A549 (cell line): ENCODE measurements around the gene EGFL7. TPM values are rescaled to one million over a fixed set of nuclear protein-coding genes. Genes with fewer than 3 reads are reported as not detected.

Experiments used
- ATAC-seq, 2 experiments: fragments of 200-7000 bp in 1 of 2; fragments of >200 bp in 1 of 2; cut with Nextera tagmentation in 1 of 2; cut with Tn5 transposase in 1 of 2; 3 replicates each; pipeline versions ENCODE4 v1.8.0 to v1.9.1; 2018 to 2020; ENCODE audit warnings: mild to moderate bottlenecking in 1 of 2, moderate library complexity in 1 of 2
- CTCF ChIA-PET: fragments of 300-600 bp; sonication (Branson Sonifier 250); formaldehyde crosslinking; extraction: SDS; loops from one replicate; lab custom pipeline; 2021; ENCODE audit warnings: antibody characterized with exemption, inconsistent platforms; lab: Yijun Ruan, JAX
- POLR2A ChIA-PET: fragments of 350-600 bp; formaldehyde crosslinking; extraction: SDS; loops from one replicate; lab custom pipeline; 2021; ENCODE audit warnings: antibody characterized with exemption, inconsistent platforms; lab: Yijun Ruan, JAX
- DNase-seq, 2 experiments: peaks; one replicate each; pipeline versions ENCODE4 v3.0.0 to v3.0.0-alpha.2; 2011 to 2016; ENCODE audit warnings: low read depth in 1 of 2, low spot score in 1 of 2
- FAIRE-seq: peaks from 2 replicates; lab custom pipeline; 2011; peaks lifted over from hg19 to GRCh38; lab: Jason Lieb, UNC
- H3K27ac ChIP-seq, 2 experiments: fragments of >200 bp; sonication (Bioruptor Twin); formaldehyde crosslinking; 3 replicates each; pipeline ENCODE4 v1.5.1; 2016 to 2017
- H3K4me1 ChIP-seq: fragments of >200 bp; sonication (Bioruptor Twin); formaldehyde crosslinking; 3 replicates; pipeline ENCODE4 v1.6.1; 2016
- H3K4me2 ChIP-seq: fragments of >200 bp; sonication (Bioruptor Twin); formaldehyde crosslinking; 3 replicates; pipeline ENCODE4 v1.6.1; 2016
- H3K4me3 ChIP-seq: fragments of >200 bp; sonication (Bioruptor Twin); formaldehyde crosslinking; 3 replicates; pipeline ENCODE4 v1.5.1; 2016
- H3K9me3 ChIP-seq: fragments of >200 bp; sonication (Bioruptor Twin); formaldehyde crosslinking; 3 replicates; pipeline ENCODE4 v1.6.1; 2016
- BHLHE40 ChIP-seq: IDR thresholded peaks from 2 replicates; pipeline ENCODE4 v1.6.1; 2012; ENCODE audit warnings: low read depth, low read length, inconsistent platforms
- CBX2 ChIP-seq: fragments of 200-600 bp; sonication (generic); IDR thresholded peaks from 2 replicates; pipeline ENCODE4 v1.6.1; 2016; ENCODE audit warnings: low read depth, mild to moderate bottlenecking, borderline replicate concordance
- CBX8 ChIP-seq: fragments of 200-600 bp; sonication (generic); IDR thresholded peaks from 2 replicates; pipeline ENCODE4 v1.6.1; 2016
- CHD4 ChIP-seq: fragments of 200-600 bp; sonication (generic); IDR thresholded peaks from 2 replicates; pipeline ENCODE4 v1.6.1; 2016; ENCODE audit warnings: antibody characterized with exemption, mild to moderate bottlenecking, borderline replicate concordance
- EHF ChIP-seq: fragments of 250-450 bp; sonication (Bioruptor Pico); IDR thresholded peaks from 2 replicates; pipeline ENCODE4 v1.5.0; 2020; ENCODE audit warnings: mild to moderate bottlenecking
- EP300 ChIP-seq, 2 experiments: fragments of >200 bp; sonication (Bioruptor Twin); formaldehyde crosslinking; IDR thresholded peaks; 2 replicates in 1 of 2; 3 replicates in 1 of 2; pipeline ENCODE4 v1.6.1; 2016 to 2017
- ESRRA ChIP-seq: fragments of 150-350 bp; IDR thresholded peaks from 2 replicates; pipeline ENCODE4 v1.6.1; 2014; ENCODE audit warnings: mild to moderate bottlenecking, low read length, borderline replicate concordance
- FOSB ChIP-seq: fragments of 250-450 bp; sonication (Bioruptor Pico); IDR thresholded peaks from 2 replicates; pipeline ENCODE4 v1.5.0; 2020; ENCODE audit warnings: mild to moderate bottlenecking, moderate library complexity
- FOXS1 ChIP-seq: fragments of 250-450 bp; sonication (Bioruptor Pico); IDR thresholded peaks from 2 replicates; pipeline ENCODE4 v1.5.0; 2020; ENCODE audit warnings: mild to moderate bottlenecking, moderate library complexity
- GATA3 ChIP-seq: IDR thresholded peaks from 2 replicates; pipeline ENCODE4 v1.6.1; 2012; ENCODE audit warnings: borderline replicate concordance
- HDAC2 ChIP-seq: fragments of 200-600 bp; sonication (generic); IDR thresholded peaks from 2 replicates; pipeline ENCODE4 v1.6.1; 2016
- HEYL ChIP-seq: fragments of 250-450 bp; sonication (Bioruptor Pico); IDR thresholded peaks from 2 replicates; pipeline ENCODE4 v1.8.0; 2021; ENCODE audit warnings: mild to moderate bottlenecking, moderate library complexity
- HOXA7 ChIP-seq: fragments of 250-450 bp; sonication (Bioruptor Pico); IDR thresholded peaks from 2 replicates; pipeline ENCODE4 v1.5.0; 2020; ENCODE audit warnings: mild to moderate bottlenecking, moderate library complexity
- HOXB13 ChIP-seq: fragments of 250-450 bp; sonication (Bioruptor Pico); IDR thresholded peaks from 2 replicates; pipeline ENCODE4 v1.5.0; 2020; ENCODE audit warnings: low read depth, mild to moderate bottlenecking, moderate library complexity
- JUN ChIP-seq, 2 experiments: fragments of >200 bp; sonication (Bioruptor Twin); formaldehyde crosslinking; IDR thresholded peaks; 2 replicates in 1 of 2; 3 replicates in 1 of 2; pipeline ENCODE4 v1.6.1; 2016 to 2017
- JUNB ChIP-seq: fragments of >200 bp; sonication (Bioruptor Twin); formaldehyde crosslinking; IDR thresholded peaks from 2 replicates; pipeline ENCODE4 v1.6.1; 2016
- KDM5A ChIP-seq: fragments of 200-600 bp; sonication (generic); IDR thresholded peaks from 2 replicates; pipeline ENCODE4 v1.6.1; 2016; ENCODE audit warnings: antibody characterized with exemption, mild to moderate bottlenecking
- MAZ ChIP-seq: fragments of 150-350 bp; IDR thresholded peaks from 2 replicates; pipeline ENCODE4 v1.6.1; 2014; ENCODE audit warnings: antibody characterized with exemption, low read depth, low read length, borderline replicate concordance
- MYC ChIP-seq: IDR thresholded peaks from 2 replicates; pipeline ENCODE4 v1.6.1; 2012; ENCODE audit warnings: mild to moderate bottlenecking, inconsistent platforms, low read length, improper control_type of control experiment, borderline replicate concordance
- NFE2L2 ChIP-seq: fragments of 150-350 bp; conservative IDR thresholded peaks from 2 replicates; pipeline ENCODE4 v1.6.1; 2014; ENCODE audit warnings: low read length
- NPAS2 ChIP-seq: fragments of 250-450 bp; sonication (Bioruptor Pico); IDR thresholded peaks from 2 replicates; pipeline ENCODE4 v1.8.0; 2022; ENCODE audit warnings: mild to moderate bottlenecking, moderate library complexity, borderline replicate concordance
- NR3C1 ChIP-seq: fragments of >200 bp; sonication (Bioruptor Twin); formaldehyde crosslinking; IDR thresholded peaks from 3 replicates; pipeline ENCODE4 v1.6.1; 2017
- POLR2A ChIP-seq: IDR thresholded peaks from 2 replicates; pipeline ENCODE4 v1.6.1; 2012; ENCODE audit warnings: mild to moderate bottlenecking, low read length
- POLR2AphosphoS2 ChIP-seq: conservative IDR thresholded peaks from 2 replicates; pipeline ENCODE4 v1.6.1; 2012; ENCODE audit warnings: low read length, improper control_type of control experiment, inconsistent platforms
- RAD21 ChIP-seq, 2 experiments: fragments of >200 bp in 1 of 2; sonication (Bioruptor Twin) in 1 of 2; formaldehyde crosslinking in 1 of 2; IDR thresholded peaks in 1 of 2; conservative IDR thresholded peaks in 1 of 2; 2 replicates in 1 of 2; 3 replicates in 1 of 2; pipeline ENCODE4 v1.6.1; 2012 to 2018; ENCODE audit warnings: inconsistent platforms in 1 of 2
- RARB ChIP-seq: fragments of 250-450 bp; sonication (Bioruptor Pico); IDR thresholded peaks from 2 replicates; pipeline ENCODE4 v1.8.0; 2021; ENCODE audit warnings: mild to moderate bottlenecking, moderate library complexity
- RCOR1 ChIP-seq: fragments of 150-350 bp; IDR thresholded peaks from 2 replicates; pipeline ENCODE4 v1.6.1; 2014; ENCODE audit warnings: antibody characterized with exemption, low read length, low read depth
- RFX5 ChIP-seq: fragments of 450-650 bp; IDR thresholded peaks from 2 replicates; pipeline ENCODE4 v1.7.1; 2014; ENCODE audit warnings: antibody characterized with exemption, mild to moderate bottlenecking, moderate library complexity
- ZFP36 ChIP-seq: fragments of 450-650 bp; IDR thresholded peaks from 2 replicates; pipeline ENCODE4 v1.6.1; 2014; ENCODE audit warnings: borderline replicate concordance; ENCODE audit not compliant: partially characterized antibody
- ZNF302 ChIP-seq: fragments of 250-450 bp; sonication (Bioruptor Pico); IDR thresholded peaks from 2 replicates; pipeline ENCODE4 v1.9.0; 2021; ENCODE audit warnings: inconsistent platforms, mild to moderate bottlenecking, moderate library complexity
- ZSCAN20 ChIP-seq: fragments of 250-450 bp; sonication (Bioruptor Pico); IDR thresholded peaks from 2 replicates; pipeline ENCODE4 v1.8.0; 2022; ENCODE audit warnings: mild to moderate bottlenecking, moderate library complexity
- WGBS: methylation state at CpG from one replicate; pipeline ENCODE4 v1.1.6; 2017; ENCODE audit errors: missing lambda C conversion rate; 5-methylcytosine and 5-hydroxymethylcytosine counted together
- polyA plus RNA-seq, 4 experiments: library from polyadenylated mRNA; depleted of rRNA in 3 of 4; stranded (reverse); fragments of >200 nt; fragmentation: RNase III in 1 of 4; extraction: RNeasy Plus Mini Kit Qiagen cat#74134 plus additional on column Dnase treatment in 1 of 4; gene quantifications; 2 replicates in 3 of 4; 3 replicates in 1 of 4; pipeline ENCODE4 v1.2.3, GENCODE V29; 2011 to 2017
- TF ChIP-seq, protein P1 (sequence below): fragments of >200 bp; sonication (Bioruptor Twin); formaldehyde crosslinking; IDR thresholded peaks from 3 replicates; pipeline ENCODE4 v1.6.1; 2016
- TF ChIP-seq, protein P2 (sequence below): IDR thresholded peaks from 2 replicates; pipeline ENCODE4 v1.6.1; 2012
- TF ChIP-seq, protein P3 (sequence below): fragments of 250-450 bp; sonication (Bioruptor Pico); IDR thresholded peaks from 2 replicates; pipeline ENCODE4 v1.5.0; 2020; ENCODE audit warnings: low read depth, mild to moderate bottlenecking, moderate library complexity
- TF ChIP-seq, protein P4 (sequence below): IDR thresholded peaks from 2 replicates; pipeline ENCODE4 v1.6.1; 2012; ENCODE audit warnings: low read depth, borderline replicate concordance
- TF ChIP-seq, protein P5 (sequence below): IDR thresholded peaks from 2 replicates; pipeline ENCODE4 v1.6.1; 2012

EGFL7 gene
- polyA plus RNA-seq, 2 of the 4 experiments (the other 2 are of a cell fraction), result 19.9 to 34.4 TPM

DNA sequence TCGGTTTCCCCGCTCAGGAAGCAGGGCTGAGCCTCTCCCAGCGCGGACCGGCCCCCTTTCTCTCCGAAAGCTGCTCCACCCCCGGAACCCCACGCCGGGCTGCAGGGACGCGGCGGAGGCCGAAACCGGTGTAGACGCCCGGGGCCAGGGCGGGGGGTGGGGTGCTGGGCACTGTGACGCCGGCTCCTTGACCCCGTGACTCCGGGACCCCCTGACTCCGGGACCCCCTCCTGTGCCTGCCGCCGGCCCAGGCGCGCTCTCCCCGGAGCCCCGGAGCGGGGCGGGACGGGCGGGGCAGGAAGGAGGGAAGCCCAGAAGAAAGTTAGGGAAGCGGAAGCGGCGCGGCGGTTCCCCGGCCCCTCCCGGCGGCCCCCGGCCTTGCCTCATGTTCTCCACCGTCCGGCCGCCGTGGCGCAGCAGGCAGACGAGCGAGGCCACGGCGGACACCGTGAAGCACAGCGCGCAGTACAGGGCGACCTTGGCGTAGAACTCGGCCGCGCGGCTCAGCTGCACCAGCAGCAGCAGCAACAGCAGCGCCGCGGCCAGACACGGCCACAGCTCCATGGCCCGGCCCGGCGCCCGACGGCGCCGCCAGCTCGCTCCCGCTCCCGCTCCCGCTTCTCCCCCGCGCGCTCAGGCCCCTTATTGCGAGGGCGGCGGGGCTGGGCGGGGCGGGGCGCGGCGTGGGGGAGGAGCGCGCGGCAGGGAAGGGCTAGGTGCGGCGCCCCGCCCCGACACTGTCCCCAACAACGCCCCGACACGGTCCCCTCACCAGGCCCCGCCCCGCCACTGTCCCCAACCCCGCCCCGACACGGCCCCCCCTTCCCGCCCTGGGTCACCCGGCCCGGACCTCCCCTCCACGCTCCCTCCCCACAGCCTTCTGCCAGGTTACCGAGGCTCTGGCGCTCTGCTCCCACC, 24.3 kb downstream of the EGFL7 start, which contains the start of gene AGPAT2:
AGPAT2 (minus strand) TSS at position 664 of the 918 bp plus-strand sequence; CDS start at position 564, 100 bp downstream.
- Histone ChIP-seq H3K27ac (peak within 1 kb of the TSS; percentile 85 to 96), H3K9me3 (no peaks in the 10 kb centered on the region), H3K4me1 (peaks cover 34% of the 10 kb centered on the region), H3K4me2 (peak within 1 kb of the TSS; percentile 100), H3K4me3 (peak within 1 kb of the TSS; percentile 72)
- TF ChIP-seq ZSCAN20, result no peak
- TF ChIP-seq NPAS2, result no peak
- TF ChIP-seq NFE2L2, result no peak
- no peak for TF ChIP-seq POLR2AphosphoS2
- no peak for TF ChIP-seq JUNB
- TF ChIP-seq, protein P1, sequence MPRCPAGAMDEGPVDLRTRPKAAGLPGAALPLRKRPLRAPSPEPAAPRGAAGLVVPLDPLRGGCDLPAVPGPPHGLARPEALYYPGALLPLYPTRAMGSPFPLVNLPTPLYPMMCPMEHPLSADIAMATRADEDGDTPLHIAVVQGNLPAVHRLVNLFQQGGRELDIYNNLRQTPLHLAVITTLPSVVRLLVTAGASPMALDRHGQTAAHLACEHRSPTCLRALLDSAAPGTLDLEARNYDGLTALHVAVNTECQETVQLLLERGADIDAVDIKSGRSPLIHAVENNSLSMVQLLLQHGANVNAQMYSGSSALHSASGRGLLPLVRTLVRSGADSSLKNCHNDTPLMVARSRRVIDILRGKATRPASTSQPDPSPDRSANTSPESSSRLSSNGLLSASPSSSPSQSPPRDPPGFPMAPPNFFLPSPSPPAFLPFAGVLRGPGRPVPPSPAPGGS, result peak; percentile 71; the same call in 1 of the 3 replicates
- TF ChIP-seq MYC, result no peak
- no peak for TF ChIP-seq RARB (CRISPR knock-in tag)
- TF ChIP-seq ZNF302 (CRISPR knock-in tag), result no peak
- no peak for TF ChIP-seq FOXS1 (CRISPR knock-in tag)
- no peak for TF ChIP-seq CBX2
- TF ChIP-seq HOXB13, result no peak
- TF ChIP-seq, protein P2, sequence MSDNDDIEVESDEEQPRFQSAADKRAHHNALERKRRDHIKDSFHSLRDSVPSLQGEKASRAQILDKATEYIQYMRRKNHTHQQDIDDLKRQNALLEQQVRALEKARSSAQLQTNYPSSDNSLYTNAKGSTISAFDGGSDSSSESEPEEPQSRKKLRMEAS, result peak; percentile 63; the same call in 1 of the 2 replicates
- no peak for TF ChIP-seq CHD4
- TF ChIP-seq HOXA7, result no peak
- TF ChIP-seq RFX5, result no peak
- no peak for TF ChIP-seq GATA3
- TF ChIP-seq, protein P3, sequence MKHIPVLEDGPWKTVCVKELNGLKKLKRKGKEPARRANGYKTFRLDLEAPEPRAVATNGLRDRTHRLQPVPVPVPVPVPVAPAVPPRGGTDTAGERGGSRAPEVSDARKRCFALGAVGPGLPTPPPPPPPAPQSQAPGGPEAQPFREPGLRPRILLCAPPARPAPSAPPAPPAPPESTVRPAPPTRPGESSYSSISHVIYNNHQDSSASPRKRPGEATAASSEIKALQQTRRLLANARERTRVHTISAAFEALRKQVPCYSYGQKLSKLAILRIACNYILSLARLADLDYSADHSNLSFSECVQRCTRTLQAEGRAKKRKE (CRISPR knock-in tag), result no peak
- TF ChIP-seq FOSB (CRISPR knock-in tag), result no peak
- no peak for TF ChIP-seq EHF (CRISPR knock-in tag)
- TF ChIP-seq BHLHE40, result no peak
- TF ChIP-seq ESRRA, result no peak
- no peak for TF ChIP-seq ZFP36
- TF ChIP-seq POLR2A, result peak; percentile 82
- TF ChIP-seq HDAC2, result no peak
- no peak for TF ChIP-seq RAD21 (conservative IDR thresholded peaks at IDR 0.05 in 1 of 2, IDR thresholded peaks at IDR 0.05 in 1 of 2)
- TF ChIP-seq, protein P4, sequence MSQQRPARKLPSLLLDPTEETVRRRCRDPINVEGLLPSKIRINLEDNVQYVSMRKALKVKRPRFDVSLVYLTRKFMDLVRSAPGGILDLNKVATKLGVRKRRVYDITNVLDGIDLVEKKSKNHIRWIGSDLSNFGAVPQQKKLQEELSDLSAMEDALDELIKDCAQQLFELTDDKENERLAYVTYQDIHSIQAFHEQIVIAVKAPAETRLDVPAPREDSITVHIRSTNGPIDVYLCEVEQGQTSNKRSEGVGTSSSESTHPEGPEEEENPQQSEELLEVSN, result peak; percentile 74; the same call in 1 of the 2 replicates
- TF ChIP-seq EP300 (IDR thresholded peaks at IDR 0.05), result no peak
- no peak for TF ChIP-seq NR3C1
- TF ChIP-seq CBX8, result no peak
- no peak for TF ChIP-seq HEYL (CRISPR knock-in tag)
- no peak for TF ChIP-seq RCOR1
- no peak for TF ChIP-seq MAZ
- TF ChIP-seq JUN (IDR thresholded peaks at IDR 0.05), result peak in 1 of 2 experiments; percentile 77; a peak in 2 of 5 replicates
- TF ChIP-seq KDM5A, result no peak
- TF ChIP-seq, protein P5, sequence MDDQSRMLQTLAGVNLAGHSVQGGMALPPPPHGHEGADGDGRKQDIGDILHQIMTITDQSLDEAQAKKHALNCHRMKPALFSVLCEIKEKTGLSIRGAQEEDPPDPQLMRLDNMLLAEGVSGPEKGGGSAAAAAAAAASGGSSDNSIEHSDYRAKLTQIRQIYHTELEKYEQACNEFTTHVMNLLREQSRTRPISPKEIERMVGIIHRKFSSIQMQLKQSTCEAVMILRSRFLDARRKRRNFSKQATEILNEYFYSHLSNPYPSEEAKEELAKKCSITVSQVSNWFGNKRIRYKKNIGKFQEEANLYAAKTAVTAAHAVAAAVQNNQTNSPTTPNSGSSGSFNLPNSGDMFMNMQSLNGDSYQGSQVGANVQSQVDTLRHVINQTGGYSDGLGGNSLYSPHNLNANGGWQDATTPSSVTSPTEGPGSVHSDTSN, result no peak
- DNase-seq (peak; percentile 70 to 74), ATAC-seq (peak; percentile 69 to 77), FAIRE-seq (no peak)
- WGBS, result 0% methylated on average over 17 of the region's 106 CpGs
- CTCF ChIA-PET, result interaction anchor here (0.7 to 13.4 kb wide), 6 partner anchors 8 to 42 kb away, joined by 3 to 186 read pairs (median 6); no protein-coding TSS in a partner anchor
- POLR2A ChIA-PET, result no interaction called here
